Endodermal cell (in vitro differentiated cells): Measurements from ENCODE around the gene IL1R1. TPM values are rescaled to one million over a fixed set of nuclear protein-coding genes. Genes with fewer than 3 reads are reported as not detected.

Source experiments
- DNase-seq: peaks from one replicate; pipeline ENCODE4 v3.0.0-alpha.2; 2017
- H3K27ac ChIP-seq: 2 replicates; pipeline ENCODE4 v1.5.1; 2013; ENCODE audit warnings: mild to moderate bottlenecking, low read depth, low read length, moderate library complexity
- H3K27me3 ChIP-seq: 2 replicates; pipeline ENCODE4 v1.6.1; 2013; ENCODE audit warnings: mild to moderate bottlenecking, low read length, moderate library complexity; ENCODE audit not compliant: insufficient read depth, control insufficient read depth, poor library complexity, severe bottlenecking
- H3K36me3 ChIP-seq: 2 replicates; pipeline ENCODE4 v1.7.0; 2013; ENCODE audit warnings: mild to moderate bottlenecking, low read length, moderate library complexity; ENCODE audit not compliant: control insufficient read depth, insufficient read depth
- H3K4me1 ChIP-seq: one replicate; pipeline ENCODE4 v1.7.0; 2013; ENCODE audit warnings: low read length; ENCODE audit not compliant: control insufficient read depth, insufficient read depth
- H3K4me3 ChIP-seq: 2 replicates; pipeline ENCODE4 v1.5.1; 2013; ENCODE audit warnings: mild to moderate bottlenecking, low read length, moderate library complexity
- H3K9ac ChIP-seq: 2 replicates; pipeline ENCODE4 v1.6.1; 2013; ENCODE audit warnings: mild to moderate bottlenecking, low read length, moderate library complexity; ENCODE audit not compliant: poor library complexity, severe bottlenecking; ENCODE audit errors: extremely low read depth
- H3K9me3 ChIP-seq: 2 replicates; pipeline ENCODE4 v1.6.1; 2013; ENCODE audit warnings: mild to moderate bottlenecking, low read length, moderate library complexity; ENCODE audit not compliant: control insufficient read depth
- H3K27ac Mint-ChIP-seq: 2 replicates; pipeline ENCODE4 v1.8.0; 2020; ENCODE audit warnings: mixed read lengths
- H3K27me3 Mint-ChIP-seq: 2 replicates; pipeline ENCODE4 v1.8.0; 2021; ENCODE audit warnings: mild to moderate bottlenecking, mixed read lengths; ENCODE audit not compliant: insufficient read depth
- H3K36me3 Mint-ChIP-seq: 2 replicates; pipeline ENCODE4 v1.8.0; 2020; ENCODE audit warnings: low read depth, mixed read lengths
- H3K4me1 Mint-ChIP-seq: 2 replicates; pipeline ENCODE4 v1.8.0; 2020; ENCODE audit warnings: mixed read lengths
- H3K4me3 Mint-ChIP-seq: 2 replicates; pipeline ENCODE4 v1.8.0; 2020; ENCODE audit warnings: mild to moderate bottlenecking, moderate library complexity, mixed read lengths
- H3K9me3 Mint-ChIP-seq: 2 replicates; pipeline ENCODE4 v1.8.0; 2020; ENCODE audit warnings: mild to moderate bottlenecking, mixed read lengths
- WGBS, 2 experiments: methylation state at CpG; one replicate each; pipeline versions ENCODE4 v1.1.5 to v1.1.7; 2013; ENCODE audit warnings: missing lambda C conversion rate in 2 of 2, mixed read lengths in 1 of 2; ENCODE audit not compliant: insufficient coverage in 1 of 2, insufficient read length in 1 of 2; 5-methylcytosine and 5-hydroxymethylcytosine counted together
- total RNA-seq, 2 donors: library from RNA; stranded (reverse); fragmentation: NEBNext Ultra II Directional in 1 of 2; extraction: Animal tissue kit (Norgen Biotek cat#: 25700) in 1 of 2; gene quantifications; 2 replicates in 1 of 2; 3 replicates in 1 of 2; pipeline ENCODE4 v1.2.1, GENCODE V29; 2021
- TF ChIP-seq, protein P1 (sequence below): fragments of 200-600 bp; sonication (generic); conservative IDR thresholded peaks from 2 replicates; pipeline ENCODE4 v1.5.0; 2021; ENCODE audit warnings: antibody characterized with exemption, mild to moderate bottlenecking

IL1R1 gene
- total RNA-seq, 2 donors from 2014 or later: 3.0 to 4.1 TPM

DNA sequence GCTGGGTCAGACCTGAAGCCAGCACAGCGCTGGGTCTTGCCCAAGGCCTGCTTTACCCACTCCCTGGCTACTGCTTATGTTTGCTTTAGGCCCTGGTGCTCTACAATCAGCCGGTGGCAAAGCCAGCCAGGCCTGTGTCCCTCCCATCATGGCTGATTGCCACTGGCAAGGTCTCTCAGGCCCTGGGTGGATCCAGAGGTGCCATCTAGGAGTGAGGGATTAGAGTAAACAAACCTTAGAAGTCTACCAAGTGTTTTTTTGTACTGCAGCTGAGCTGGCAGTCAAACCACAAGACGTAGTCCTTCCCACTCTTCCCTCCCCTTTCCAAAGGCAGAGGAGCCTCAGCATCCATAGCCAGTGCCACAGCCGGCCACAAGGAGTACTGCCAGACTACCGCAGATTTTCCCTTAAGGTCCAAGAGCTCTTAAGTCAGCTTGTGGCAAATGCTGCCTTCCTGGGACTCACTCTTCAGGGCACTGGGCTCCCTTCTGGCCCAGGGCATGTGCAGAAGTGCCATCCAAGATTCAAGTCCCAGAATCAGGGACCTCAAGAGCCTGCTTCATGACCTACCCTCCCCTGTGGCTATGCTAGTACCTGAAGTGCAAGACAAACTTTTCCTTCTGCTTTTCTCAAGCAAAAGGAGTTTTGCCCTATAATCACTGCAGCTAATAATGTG lies 64.3 kb downstream of the IL1R1 start:
- peaks cover 2% of the 10 kb centered on the region for H3K36me3 Mint-ChIP-seq
- DNase-seq: peak; percentile 68
- H3K27ac Mint-ChIP-seq: no peak overlapping the region
- Histone ChIP-seq H3K9ac (no peak overlapping the region), H3K9me3 (peaks cover 26% of the 10 kb centered on the region), H3K4me3 (no peak overlapping the region), H3K4me1 (no peaks in the 10 kb centered on the region), H3K27me3 (no peaks in the 10 kb centered on the region), H3K27ac (no peak overlapping the region), H3K36me3 (no peaks in the 10 kb centered on the region)
- H3K4me3 Mint-ChIP-seq: no peak overlapping the region
- peaks cover 23% of the 10 kb centered on the region for H3K9me3 Mint-ChIP-seq
- WGBS, 2 experiments: 80 to 83% methylated on average over 5 of the region's 5 CpGs
- peaks cover 2% of the 10 kb centered on the region for H3K4me1 Mint-ChIP-seq
- H3K27me3 Mint-ChIP-seq: peaks cover 3% of the 10 kb centered on the region
- TF ChIP-seq, protein P1, sequence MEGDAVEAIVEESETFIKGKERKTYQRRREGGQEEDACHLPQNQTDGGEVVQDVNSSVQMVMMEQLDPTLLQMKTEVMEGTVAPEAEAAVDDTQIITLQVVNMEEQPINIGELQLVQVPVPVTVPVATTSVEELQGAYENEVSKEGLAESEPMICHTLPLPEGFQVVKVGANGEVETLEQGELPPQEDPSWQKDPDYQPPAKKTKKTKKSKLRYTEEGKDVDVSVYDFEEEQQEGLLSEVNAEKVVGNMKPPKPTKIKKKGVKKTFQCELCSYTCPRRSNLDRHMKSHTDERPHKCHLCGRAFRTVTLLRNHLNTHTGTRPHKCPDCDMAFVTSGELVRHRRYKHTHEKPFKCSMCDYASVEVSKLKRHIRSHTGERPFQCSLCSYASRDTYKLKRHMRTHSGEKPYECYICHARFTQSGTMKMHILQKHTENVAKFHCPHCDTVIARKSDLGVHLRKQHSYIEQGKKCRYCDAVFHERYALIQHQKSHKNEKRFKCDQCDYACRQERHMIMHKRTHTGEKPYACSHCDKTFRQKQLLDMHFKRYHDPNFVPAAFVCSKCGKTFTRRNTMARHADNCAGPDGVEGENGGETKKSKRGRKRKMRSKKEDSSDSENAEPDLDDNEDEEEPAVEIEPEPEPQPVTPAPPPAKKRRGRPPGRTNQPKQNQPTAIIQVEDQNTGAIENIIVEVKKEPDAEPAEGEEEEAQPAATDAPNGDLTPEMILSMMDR: peak; percentile 62

GRCh38 chr2:102208774-102209173 lies 66.2 kb downstream of the IL1R1 start:
- Histone ChIP-seq H3K36me3 (no peaks in the 10 kb centered on the region), H3K27ac (no peak overlapping the region), H3K4me1 (no peaks in the 10 kb centered on the region), H3K4me3 (no peak overlapping the region), H3K9ac (no peak overlapping the region), H3K9me3 (peaks cover 16% of the 10 kb centered on the region), H3K27me3 (no peaks in the 10 kb centered on the region)
- Mint-ChIP-seq H3K27ac (no peak overlapping the region), H3K9me3 (peaks cover 14% of the 10 kb centered on the region), H3K4me3 (no peak overlapping the region), H3K27me3 (peaks cover 3% of the 10 kb centered on the region), H3K36me3 (peaks cover 2% of the 10 kb centered on the region), H3K4me1 (no peaks in the 10 kb centered on the region)
- DNase-seq: no peak
- TF ChIP-seq, protein P1: no peak

DNA sequence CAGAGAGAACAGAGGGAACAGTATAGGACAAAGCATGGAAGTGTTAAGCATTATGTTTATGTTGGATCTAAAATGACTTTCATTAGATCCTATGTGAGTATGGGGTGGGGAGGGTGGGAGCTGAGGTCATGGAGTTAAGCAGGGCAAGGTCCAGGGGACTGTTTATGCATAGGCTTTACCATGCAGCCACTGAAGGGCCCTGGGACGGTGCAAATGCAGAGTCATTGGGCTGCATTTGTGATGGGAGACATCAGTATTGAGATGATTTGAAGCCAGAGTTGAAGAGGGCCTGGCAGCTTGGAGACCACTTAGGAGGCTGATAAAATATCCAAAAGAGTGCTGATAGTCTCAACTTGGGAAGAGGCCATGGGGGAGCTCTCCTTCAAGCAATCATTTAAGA lies 66.9 kb downstream of the IL1R1 start:
- no peak for DNase-seq
- no peak overlapping the region for H3K9ac ChIP-seq
- H3K27ac Mint-ChIP-seq: no peak overlapping the region
- no peaks in the 10 kb centered on the region for H3K4me1 ChIP-seq
- H3K9me3 ChIP-seq: peaks cover 9% of the 10 kb centered on the region
- H3K27ac ChIP-seq: no peak overlapping the region
- H3K4me3 ChIP-seq: no peak overlapping the region
- H3K36me3 ChIP-seq: no peaks in the 10 kb centered on the region
- TF ChIP-seq, protein P1: no peak
- no peak overlapping the region for H3K4me3 Mint-ChIP-seq
- WGBS, 2 experiments: 49% methylated on average over 1 of the region's 1 CpG; no CpG with 5 or more reads in 1 of the 2 experiments
- peaks cover 1% of the 10 kb centered on the region for H3K36me3 Mint-ChIP-seq
- H3K4me1 Mint-ChIP-seq: no peaks in the 10 kb centered on the region
- H3K27me3 Mint-ChIP-seq: peaks cover 3% of the 10 kb centered on the region
- no peaks in the 10 kb centered on the region for H3K27me3 ChIP-seq
- H3K9me3 Mint-ChIP-seq: peaks cover 7% of the 10 kb centered on the region
